HepG2 (cell line): ENCODE measurements around the gene MAGEL2. TPM values are rescaled to one million over a fixed set of nuclear protein-coding genes. Genes with fewer than 3 reads are reported as not detected.

ENCODE experiments used
- CBFB ChIP-seq: sonication (generic); formaldehyde crosslinking; IDR thresholded peaks from 2 replicates; pipeline ENCODE4 v1.4.0; 2020; ENCODE audit warnings: missing genetic modification reagents
- CEBPG ChIP-seq: IDR thresholded peaks from 2 replicates; pipeline ENCODE4 v1.6.1; 2016
- CREM ChIP-seq, 2 experiments: sonication (generic) in 1 of 2; formaldehyde crosslinking in 1 of 2; IDR thresholded peaks; 2 replicates each; pipeline versions ENCODE4 v1.4.0 to v1.6.1; 2016 to 2020; ENCODE audit warnings: antibody characterized with exemption in 1 of 2, mild to moderate bottlenecking in 1 of 2, missing genetic modification reagents in 1 of 2
- FOXK2 ChIP-seq: fragments of 450-650 bp; IDR thresholded peaks from 2 replicates; pipeline ENCODE4 v1.6.1; 2016
- HMG20A ChIP-seq: IDR thresholded peaks from 2 replicates; pipeline ENCODE4 v1.6.1; 2016; ENCODE audit warnings: borderline replicate concordance
- KLF12 ChIP-seq: sonication (generic); formaldehyde crosslinking; IDR thresholded peaks from 2 replicates; pipeline ENCODE4 v1.4.0; 2020; ENCODE audit warnings: missing genetic modification reagents, borderline replicate concordance
- MEIS2 ChIP-seq: sonication (generic); formaldehyde crosslinking; IDR thresholded peaks from 2 replicates; pipeline ENCODE4 v1.9.0; 2021; ENCODE audit warnings: mild to moderate bottlenecking, missing genetic modification reagents
- MIER2 ChIP-seq: IDR thresholded peaks from 2 replicates; pipeline ENCODE4 v1.6.1; 2016; ENCODE audit warnings: missing biosample characterization, missing genetic modification reagents
- NR2F1 ChIP-seq, 2 experiments: fragments of 450-650 bp in 1 of 2; formaldehyde crosslinking in 1 of 2; IDR thresholded peaks; 2 replicates each; pipeline versions ENCODE4 v1.5.0 to v1.6.1; 2016 to 2020; ENCODE audit warnings: mild to moderate bottlenecking in 1 of 2, missing compliant biosample characterization in 1 of 2, missing genetic modification reagents in 1 of 2, moderate library complexity in 1 of 2
- PHF21A ChIP-seq: sonication (generic); formaldehyde crosslinking; IDR thresholded peaks from 2 replicates; pipeline ENCODE4 v1.5.0; 2020; ENCODE audit warnings: mild to moderate bottlenecking, missing genetic modification reagents
- TARDBP ChIP-seq: sonication (generic); formaldehyde crosslinking; IDR thresholded peaks from 2 replicates; pipeline ENCODE4 v1.8.0; 2022; ENCODE audit warnings: mild to moderate bottlenecking, missing genetic modification reagents
- ZNF232 ChIP-seq: sonication (generic); formaldehyde crosslinking; IDR thresholded peaks from 2 replicates; pipeline ENCODE4 v1.4.0; 2020; ENCODE audit warnings: missing genetic modification reagents, borderline replicate concordance
- ZNF331 ChIP-seq: sonication (generic); formaldehyde crosslinking; IDR thresholded peaks from 2 replicates; pipeline ENCODE4 v1.4.0; 2020; ENCODE audit warnings: missing genetic modification reagents
- ZNF34 ChIP-seq: sonication (generic); formaldehyde crosslinking; IDR thresholded peaks from 2 replicates; pipeline ENCODE4 v1.4.0; 2020; ENCODE audit warnings: mild to moderate bottlenecking, missing genetic modification reagents, borderline replicate concordance
- polyA plus RNA-seq, 8 experiments: library from polyadenylated mRNA; depleted of rRNA in 3 of 8; stranded (reverse) in 7 of 8; unstranded in 1 of 8; fragments of >200 nt; fragmentation: Illumina TruSeq in 4 of 8; extraction: Trizol in 4 of 8; gene quantifications; 2 replicates each; pipeline versions ENCODE4 v1.2.1 to v1.2.3, GENCODE V29; 2011 to 2016; ENCODE audit warnings: low read depth in 4 of 8, missing spikeins in 1 of 8, mixed read lengths in 1 of 8; ENCODE audit not compliant: insufficient read depth in 1 of 8
- total RNA-seq, 5 experiments: library from RNA; depleted of rRNA; stranded (reverse); fragments of >200 nt; fragmentation: Illumina TruSeq; extraction: Trizol; gene quantifications; 2 replicates each; pipeline ENCODE4 v1.2.3, GENCODE V29; 2016; ENCODE audit warnings: low read depth in 1 of 5
- TF ChIP-seq, protein P1 (sequence below): sonication (generic); formaldehyde crosslinking; IDR thresholded peaks from 2 replicates; pipeline ENCODE4 v1.4.0; 2020; ENCODE audit warnings: missing genetic modification reagents
- TF ChIP-seq, protein P2 (sequence below): sonication (generic); formaldehyde crosslinking; IDR thresholded peaks from 2 replicates; pipeline ENCODE4 v1.4.0; 2020; ENCODE audit warnings: mild to moderate bottlenecking, missing genetic modification reagents, borderline replicate concordance
- TF ChIP-seq, protein P3 (sequence below): sonication (generic); formaldehyde crosslinking; IDR thresholded peaks from 2 replicates; pipeline ENCODE4 v1.8.1; 2022; ENCODE audit warnings: mild to moderate bottlenecking, missing genetic modification reagents
- TF ChIP-seq, protein P4 (sequence below): sonication (generic); formaldehyde crosslinking; IDR thresholded peaks from 2 replicates; pipeline ENCODE4 v1.5.1; 2020; ENCODE audit warnings: mild to moderate bottlenecking, missing genetic modification reagents, moderate library complexity
- TF ChIP-seq, protein P5 (sequence below): sonication (generic); formaldehyde crosslinking; IDR thresholded peaks from 2 replicates; pipeline ENCODE4 v1.5.0; 2020; ENCODE audit warnings: mild to moderate bottlenecking, missing genetic modification reagents, borderline replicate concordance
- TF ChIP-seq, protein P6 (sequence below): IDR thresholded peaks from 2 replicates; pipeline ENCODE4 v1.6.1; 2016; ENCODE audit warnings: low read depth, borderline replicate concordance

MAGEL2 gene
- total and polyA plus RNA-seq, 2 of the 13 experiments (the other 11 are each of a cell fraction or from before 2014, with no cell fraction given): not detected

DNA sequence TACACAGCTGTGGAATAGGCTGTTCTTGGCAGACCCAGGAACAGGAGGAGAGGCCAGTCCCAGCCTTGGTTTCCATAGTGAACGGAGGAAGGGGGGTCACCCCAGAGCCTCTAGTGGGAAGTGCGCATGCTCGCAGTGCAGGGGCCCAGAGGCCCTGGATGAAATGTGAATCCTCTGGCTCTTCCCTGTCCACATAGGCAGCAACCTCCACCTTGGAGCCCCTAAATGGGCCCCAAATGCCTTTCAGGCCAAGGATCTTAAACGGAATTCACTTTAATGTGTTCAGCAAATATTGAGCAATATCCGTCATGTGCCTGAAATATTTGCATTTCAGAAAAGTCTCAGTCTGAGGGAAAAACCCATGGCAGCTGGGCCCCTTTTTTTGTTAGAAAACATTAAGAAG is 42.8 kb upstream of the MAGEL2 start (continued):
- TF ChIP-seq, protein P1, sequence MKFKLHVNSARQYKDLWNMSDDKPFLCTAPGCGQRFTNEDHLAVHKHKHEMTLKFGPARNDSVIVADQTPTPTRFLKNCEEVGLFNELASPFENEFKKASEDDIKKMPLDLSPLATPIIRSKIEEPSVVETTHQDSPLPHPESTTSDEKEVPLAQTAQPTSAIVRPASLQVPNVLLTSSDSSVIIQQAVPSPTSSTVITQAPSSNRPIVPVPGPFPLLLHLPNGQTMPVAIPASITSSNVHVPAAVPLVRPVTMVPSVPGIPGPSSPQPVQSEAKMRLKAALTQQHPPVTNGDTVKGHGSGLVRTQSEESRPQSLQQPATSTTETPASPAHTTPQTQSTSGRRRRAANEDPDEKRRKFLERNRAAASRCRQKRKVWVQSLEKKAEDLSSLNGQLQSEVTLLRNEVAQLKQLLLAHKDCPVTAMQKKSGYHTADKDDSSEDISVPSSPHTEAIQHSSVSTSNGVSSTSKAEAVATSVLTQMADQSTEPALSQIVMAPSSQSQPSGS (CRISPR knock-in tag): peak; percentile 67; the same call in 1 of the 2 replicates
- TF ChIP-seq MEIS2 (peak; percentile 55; the same call in 1 of the 2 replicates), MIER2 (CRISPR knock-in tag) (0 out of 2 replicates have a peak, but pooled peaks have one; percentile 29), TARDBP (CRISPR knock-in tag) (peak; percentile 72), KLF12 (0 out of 2 replicates have a peak, but pooled peaks have one; percentile 52), NR2F1 (CRISPR knock-in tag; IDR thresholded peaks at IDR 0.05) (peak; percentile 31 to 56; a peak in 3 of 4 replicates), ZNF232 (0 out of 2 replicates have a peak, but pooled peaks have one; percentile 50), CREM (IDR thresholded peaks at IDR 0.05) (peak; percentile 33; the same call in 1 of the 2 replicates), CREM (CRISPR knock-in tag; IDR thresholded peaks at IDR 0.05) (no peak), ZNF331 (peak; percentile 75; the same call in 1 of the 2 replicates), CBFB (peak; percentile 43; the same call in 1 of the 2 replicates), ZNF34 (no peak), PHF21A (peak; percentile 87), FOXK2 (no peak), HMG20A (CRISPR knock-in tag) (peak; percentile 83; the same call in 1 of the 2 replicates), CEBPG (CRISPR knock-in tag) (peak; percentile 94)
- TF ChIP-seq, protein P2, sequence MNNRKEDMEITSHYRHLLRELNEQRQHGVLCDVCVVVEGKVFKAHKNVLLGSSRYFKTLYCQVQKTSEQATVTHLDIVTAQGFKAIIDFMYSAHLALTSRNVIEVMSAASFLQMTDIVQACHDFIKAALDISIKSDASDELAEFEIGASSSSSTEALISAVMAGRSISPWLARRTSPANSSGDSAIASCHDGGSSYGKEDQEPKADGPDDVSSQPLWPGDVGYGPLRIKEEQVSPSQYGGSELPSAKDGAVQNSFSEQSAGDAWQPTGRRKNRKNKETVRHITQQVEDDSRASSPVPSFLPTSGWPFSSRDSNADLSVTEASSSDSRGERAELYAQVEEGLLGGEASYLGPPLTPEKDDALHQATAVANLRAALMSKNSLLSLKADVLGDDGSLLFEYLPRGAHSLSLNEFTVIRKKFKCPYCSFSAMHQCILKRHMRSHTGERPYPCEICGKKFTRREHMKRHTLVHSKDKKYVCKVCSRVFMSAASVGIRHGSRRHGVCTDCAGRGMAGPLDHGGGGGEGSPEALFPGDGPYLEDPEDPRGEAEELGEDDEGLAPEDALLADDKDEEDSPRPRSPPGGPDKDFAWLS (CRISPR knock-in tag): no peak
- TF ChIP-seq, protein P3, sequence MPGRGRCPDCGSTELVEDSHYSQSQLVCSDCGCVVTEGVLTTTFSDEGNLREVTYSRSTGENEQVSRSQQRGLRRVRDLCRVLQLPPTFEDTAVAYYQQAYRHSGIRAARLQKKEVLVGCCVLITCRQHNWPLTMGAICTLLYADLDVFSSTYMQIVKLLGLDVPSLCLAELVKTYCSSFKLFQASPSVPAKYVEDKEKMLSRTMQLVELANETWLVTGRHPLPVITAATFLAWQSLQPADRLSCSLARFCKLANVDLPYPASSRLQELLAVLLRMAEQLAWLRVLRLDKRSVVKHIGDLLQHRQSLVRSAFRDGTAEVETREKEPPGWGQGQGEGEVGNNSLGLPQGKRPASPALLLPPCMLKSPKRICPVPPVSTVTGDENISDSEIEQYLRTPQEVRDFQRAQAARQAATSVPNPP (CRISPR knock-in tag): 0 out of 2 replicates have a peak, but pooled peaks have one; percentile 37
- TF ChIP-seq, protein P4, sequence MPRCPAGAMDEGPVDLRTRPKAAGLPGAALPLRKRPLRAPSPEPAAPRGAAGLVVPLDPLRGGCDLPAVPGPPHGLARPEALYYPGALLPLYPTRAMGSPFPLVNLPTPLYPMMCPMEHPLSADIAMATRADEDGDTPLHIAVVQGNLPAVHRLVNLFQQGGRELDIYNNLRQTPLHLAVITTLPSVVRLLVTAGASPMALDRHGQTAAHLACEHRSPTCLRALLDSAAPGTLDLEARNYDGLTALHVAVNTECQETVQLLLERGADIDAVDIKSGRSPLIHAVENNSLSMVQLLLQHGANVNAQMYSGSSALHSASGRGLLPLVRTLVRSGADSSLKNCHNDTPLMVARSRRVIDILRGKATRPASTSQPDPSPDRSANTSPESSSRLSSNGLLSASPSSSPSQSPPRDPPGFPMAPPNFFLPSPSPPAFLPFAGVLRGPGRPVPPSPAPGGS: 0 out of 2 replicates have a peak, but pooled peaks have one; percentile 40
- TF ChIP-seq, protein P5, sequence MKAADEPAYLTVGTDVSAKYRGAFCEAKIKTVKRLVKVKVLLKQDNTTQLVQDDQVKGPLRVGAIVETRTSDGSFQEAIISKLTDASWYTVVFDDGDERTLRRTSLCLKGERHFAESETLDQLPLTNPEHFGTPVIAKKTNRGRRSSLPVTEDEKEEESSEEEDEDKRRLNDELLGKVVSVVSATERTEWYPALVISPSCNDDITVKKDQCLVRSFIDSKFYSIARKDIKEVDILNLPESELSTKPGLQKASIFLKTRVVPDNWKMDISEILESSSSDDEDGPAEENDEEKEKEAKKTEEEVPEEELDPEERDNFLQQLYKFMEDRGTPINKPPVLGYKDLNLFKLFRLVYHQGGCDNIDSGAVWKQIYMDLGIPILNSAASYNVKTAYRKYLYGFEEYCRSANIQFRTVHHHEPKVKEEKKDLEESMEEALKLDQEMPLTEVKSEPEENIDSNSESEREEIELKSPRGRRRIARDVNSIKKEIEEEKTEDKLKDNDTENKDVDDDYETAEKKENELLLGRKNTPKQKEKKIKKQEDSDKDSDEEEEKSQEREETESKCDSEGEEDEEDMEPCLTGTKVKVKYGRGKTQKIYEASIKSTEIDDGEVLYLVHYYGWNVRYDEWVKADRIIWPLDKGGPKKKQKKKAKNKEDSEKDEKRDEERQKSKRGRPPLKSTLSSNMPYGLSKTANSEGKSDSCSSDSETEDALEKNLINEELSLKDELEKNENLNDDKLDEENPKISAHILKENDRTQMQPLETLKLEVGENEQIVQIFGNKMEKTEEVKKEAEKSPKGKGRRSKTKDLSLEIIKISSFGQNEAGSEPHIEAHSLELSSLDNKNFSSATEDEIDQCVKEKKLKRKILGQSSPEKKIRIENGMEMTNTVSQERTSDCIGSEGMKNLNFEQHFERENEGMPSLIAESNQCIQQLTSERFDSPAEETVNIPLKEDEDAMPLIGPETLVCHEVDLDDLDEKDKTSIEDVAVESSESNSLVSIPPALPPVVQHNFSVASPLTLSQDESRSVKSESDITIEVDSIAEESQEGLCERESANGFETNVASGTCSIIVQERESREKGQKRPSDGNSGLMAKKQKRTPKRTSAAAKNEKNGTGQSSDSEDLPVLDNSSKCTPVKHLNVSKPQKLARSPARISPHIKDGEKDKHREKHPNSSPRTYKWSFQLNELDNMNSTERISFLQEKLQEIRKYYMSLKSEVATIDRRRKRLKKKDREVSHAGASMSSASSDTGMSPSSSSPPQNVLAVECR (CRISPR knock-in tag): peak; percentile 32; the same call in 1 of the 2 replicates
- TF ChIP-seq, protein P6, sequence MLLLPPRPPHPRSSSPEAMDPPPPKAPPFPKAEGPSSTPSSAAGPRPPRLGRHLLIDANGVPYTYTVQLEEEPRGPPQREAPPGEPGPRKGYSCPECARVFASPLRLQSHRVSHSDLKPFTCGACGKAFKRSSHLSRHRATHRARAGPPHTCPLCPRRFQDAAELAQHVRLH (CRISPR knock-in tag): peak; percentile 49; the same call in 1 of the 2 replicates
